HEK293 (cell line): ENCODE results near the gene GPR132.

Experiments used
- CTCF ChIA-PET: fragments of 350-600 bp; formaldehyde crosslinking; extraction: SDS; loops from one replicate; lab custom pipeline; 2021; ENCODE audit warnings: antibody characterized with exemption; lab: Yijun Ruan, JAX
- POLR2A ChIA-PET: fragments of 300-600 bp; formaldehyde crosslinking; extraction: SDS; loops from one replicate; lab custom pipeline; 2020; ENCODE audit warnings: antibody characterized with exemption, inconsistent platforms; lab: Yijun Ruan, JAX
- H3K27ac ChIP-seq: fragments of 200-500 bp; sonication (Bioruptor generic); 2 replicates; pipeline ENCODE4 v1.5.1; 2014; ENCODE audit warnings: low read depth, low read length, control low read depth, inconsistent platforms; ENCODE audit errors: extremely low read depth
- H3K36me3 ChIP-seq, 2 experiments: fragments of 200-500 bp in 1 of 2; sonication (Bioruptor generic) in 1 of 2; 1 replicate in 1 of 2; 2 replicates in 1 of 2; pipeline ENCODE4 v1.5.1; 2014 to 2017; ENCODE audit warnings: inconsistent platforms in 2 of 2, low read length in 2 of 2; ENCODE audit not compliant: control insufficient read depth in 2 of 2, insufficient read depth in 1 of 2
- H3K4me1 ChIP-seq: fragments of 200-500 bp; sonication (Bioruptor generic); 2 replicates; pipeline ENCODE4 v1.5.1; 2014; ENCODE audit warnings: mild to moderate bottlenecking, low read length, inconsistent platforms; ENCODE audit not compliant: control insufficient read depth, insufficient read depth
- H3K4me3 ChIP-seq: 2 replicates; pipeline ENCODE4 v1.5.1; 2011; ENCODE audit warnings: low read depth, mild to moderate bottlenecking, control low read depth, low read length, moderate library complexity
- H3K9me3 ChIP-seq: fragments of 200-500 bp; sonication (Bioruptor generic); 2 replicates; pipeline ENCODE4 v1.5.1; 2014; ENCODE audit warnings: low read depth, low read length, inconsistent platforms; ENCODE audit not compliant: control insufficient read depth, insufficient read depth
- CTCF ChIP-seq: fragments of 450-650 bp; formaldehyde crosslinking; IDR thresholded peaks from 2 replicates; pipeline ENCODE4 v1.5.1; 2016; ENCODE audit warnings: missing biosample characterization, missing genetic modification characterization
- HIC1 ChIP-seq: fragments of 450-650 bp; formaldehyde crosslinking; IDR thresholded peaks from 2 replicates; pipeline ENCODE4 v1.5.1; 2016; ENCODE audit warnings: missing biosample characterization, missing genetic modification characterization
- HOXD13 ChIP-seq: sonication (generic); formaldehyde crosslinking; IDR thresholded peaks from 2 replicates; pipeline ENCODE4 v1.8.0; 2022; ENCODE audit warnings: missing genetic modification reagents, borderline replicate concordance
- KLF7 ChIP-seq: fragments of 450-650 bp; formaldehyde crosslinking; IDR thresholded peaks from 2 replicates; pipeline ENCODE4 v1.5.1; 2016; ENCODE audit warnings: missing biosample characterization, missing genetic modification characterization, borderline replicate concordance
- SP7 ChIP-seq: fragments of 450-650 bp; formaldehyde crosslinking; IDR thresholded peaks from 2 replicates; pipeline ENCODE4 v1.5.1; 2016; ENCODE audit warnings: missing biosample characterization, missing genetic modification characterization
- ZFHX2 ChIP-seq: fragments of 450-650 bp; formaldehyde crosslinking; conservative IDR thresholded peaks from 2 replicates; pipeline ENCODE4 v1.5.1; 2016; ENCODE audit warnings: missing biosample characterization, missing genetic modification characterization
- ZNF155 ChIP-seq: fragments of 450-650 bp; formaldehyde crosslinking; IDR thresholded peaks from 2 replicates; pipeline ENCODE4 v1.5.1; 2016; ENCODE audit warnings: missing biosample characterization, missing genetic modification characterization
- ZNF16 ChIP-seq: fragments of 450-650 bp; formaldehyde crosslinking; IDR thresholded peaks from 2 replicates; pipeline ENCODE4 v1.5.1; 2016; ENCODE audit warnings: low read depth, missing biosample characterization, missing genetic modification characterization
- ZNF18 ChIP-seq: fragments of 450-650 bp; formaldehyde crosslinking; IDR thresholded peaks from 2 replicates; pipeline ENCODE4 v1.5.1; 2016; ENCODE audit warnings: missing biosample characterization, missing genetic modification characterization
- ZNF266 ChIP-seq: fragments of 450-650 bp; formaldehyde crosslinking; IDR thresholded peaks from 2 replicates; pipeline ENCODE4 v1.5.1; 2016; ENCODE audit warnings: missing biosample characterization, missing genetic modification characterization, low read depth
- ZNF311 ChIP-seq: fragments of 450-650 bp; formaldehyde crosslinking; IDR thresholded peaks from 2 replicates; pipeline ENCODE4 v1.5.1; 2017; ENCODE audit warnings: missing biosample characterization, missing genetic modification characterization, borderline replicate concordance
- ZNF324 ChIP-seq: fragments of 450-650 bp; formaldehyde crosslinking; IDR thresholded peaks from 2 replicates; pipeline ENCODE4 v1.5.1; 2016; ENCODE audit warnings: missing biosample characterization, missing genetic modification characterization
- ZNF585B ChIP-seq: fragments of 450-650 bp; formaldehyde crosslinking; IDR thresholded peaks from 2 replicates; pipeline ENCODE4 v1.5.1; 2016; ENCODE audit warnings: missing biosample characterization, missing genetic modification characterization
- ZSCAN16 ChIP-seq: fragments of 450-650 bp; formaldehyde crosslinking; IDR thresholded peaks from 2 replicates; pipeline ENCODE4 v1.5.1; 2016; ENCODE audit warnings: missing biosample characterization, missing genetic modification characterization
- ZSCAN4 ChIP-seq: fragments of 450-650 bp; formaldehyde crosslinking; IDR thresholded peaks from 2 replicates; pipeline ENCODE4 v1.5.1; 2017; ENCODE audit warnings: missing biosample characterization, missing genetic modification characterization

The GPR132 gene

GRCh38 chr14:105053421-105053820 is 11.8 kb downstream of the GPR132 start:
- POLR2A ChIA-PET, result no interaction called here
- no peaks in the 10 kb centered on the region for H3K9me3 ChIP-seq
- no peaks in the 10 kb centered on the region for H3K36me3 ChIP-seq
- peaks cover 2% of the 10 kb centered on the region; the same call in 1 of the 2 replicates for H3K4me1 ChIP-seq
- CTCF ChIA-PET, result interaction anchor here (0.7 to 1.3 kb wide), 3 partner anchors 10 to 475 kb away, joined by 3 to 4 read pairs (median 3); no protein-coding TSS in a partner anchor
- H3K27ac ChIP-seq, result no peak overlapping the region
- TF ChIP-seq SP7 (tag by site-specific recombination) (peak; percentile 23; the same call in 1 of the 2 replicates), HIC1 (tag by site-specific recombination) (no peak)
- no peak overlapping the region for H3K4me3 ChIP-seq

- Histone ChIP-seq H3K27ac (no peak overlapping the region), H3K9me3 (no peaks in the 10 kb centered on the region), H3K4me1 (peaks cover 2% of the 10 kb centered on the region; the same call in 1 of the 2 replicates), H3K4me3 (no peak overlapping the region), H3K36me3 (no peaks in the 10 kb centered on the region)
- CTCF ChIA-PET, result no interaction called here
- no peak for TF ChIP-seq ZNF585B (tag by site-specific recombination)
- TF ChIP-seq ZFHX2, result no peak
- no peak for TF ChIP-seq ZNF324 (tag by site-specific recombination)
- no peak for TF ChIP-seq ZNF311 (tag by site-specific recombination)
- no peak for TF ChIP-seq ZSCAN16
- TF ChIP-seq ZSCAN4 (tag by site-specific recombination), result no peak
- TF ChIP-seq CTCF (tag by site-specific recombination), result no peak
- TF ChIP-seq HOXD13 (CRISPR knock-in tag), result no peak
- no peak for TF ChIP-seq ZNF16 (tag by site-specific recombination)
- TF ChIP-seq ZNF18 (tag by site-specific recombination), result no peak
- no peak for TF ChIP-seq ZNF155 (tag by site-specific recombination)
- TF ChIP-seq KLF7 (tag by site-specific recombination), result no peak
- no peak for TF ChIP-seq ZNF266 (tag by site-specific recombination)
- TF ChIP-seq, all 188 proteins: peak for 0
- POLR2A ChIA-PET, result interaction anchor here (0.7 kb wide), 1 partner anchor 9 kb away, joined by 4 read pairs; no protein-coding TSS in a partner anchor
Observed at GRCh38 chr14:105052110-105052458, 13.1 kb downstream of the GPR132 start.
